Mammary epithelial cell (primary cell): ENCODE results near the gene EIF3L.

ENCODE experiments used
- CTCF ChIP-seq, 2 donors: IDR thresholded peaks in 1 of 2; conservative IDR thresholded peaks in 1 of 2; 2 replicates each; pipeline ENCODE4 v1.5.1; 2011 to 2012; ENCODE audit warnings: inconsistent platforms in 2 of 2, low read length in 2 of 2, mild to moderate bottlenecking in 2 of 2, control low read depth in 1 of 2, low read depth in 1 of 2; ENCODE audit not compliant: insufficient read depth in 1 of 2; ENCODE audit errors: extremely low read depth in 1 of 2
- EZH2 ChIP-seq: IDR thresholded peaks from 2 replicates; pipeline ENCODE4 v1.6.1; 2012; ENCODE audit warnings: low read length, inconsistent platforms, borderline replicate concordance

- TF ChIP-seq CTCF (conservative IDR thresholded peaks at IDR 0.05 in 1 of 2, IDR thresholded peaks at IDR 0.05 in 1 of 2; ENCODE audit: extremely low read depth in 1 of 2, insufficient read depth in 1 of 2, low read depth in 1 of 2, low read length in 2 of 2) (no peak), EZH2 (no peak)
Observed at GRCh38 chr22:37932821-37933578, 83.8 kb downstream of the EIF3L start.
